ENCODE data around the gene DNPEP.
"Not testable (repeated sequence)": the region's sequence is repeated elsewhere in the genome, so short reads cannot be mapped to it uniquely, and the experiment has no call there.

The DNPEP gene

GRCh38 chr2:219418155-219419011, 30.7 kb upstream of the DNPEP start, which contains the start of gene DES:
TSS of gene DES (plus strand) at chr2:219418377. CDS start at chr2:219418463, 86 bp downstream.
- H3K9me3 ChIP-seq (ENCODE audit: control insufficient read depth, insufficient read depth, low read length) = no peaks in the 10 kb centered on the region
- H3K4me1 ChIP-seq (ENCODE audit: control insufficient read depth, insufficient read depth, low read length) = peaks cover 17% of the 10 kb centered on the region
- H3K27me3 ChIP-seq (ENCODE audit: control insufficient read depth, insufficient read depth, low read length) = peaks cover 32% of the 10 kb centered on the region
- H3K36me3 ChIP-seq (ENCODE audit: control insufficient read depth, insufficient read depth, low read length) = no peaks in the 10 kb centered on the region
- H3K27ac ChIP-seq (ENCODE audit: low read depth, low read length) = no peak within 1 kb of the TSS
- no peak within 1 kb of the TSS for H3K9ac ChIP-seq (ENCODE audit: low read depth, low read length)
- H3K4me3 ChIP-seq (ENCODE audit: low read depth, low read length) = peak within 1 kb of the TSS; percentile 37; the same call in 1 of the 2 replicates

- H3K27ac ChIP-seq (ENCODE audit: low read depth, low read length) = no peak overlapping the region
- H3K4me3 ChIP-seq (ENCODE audit: low read depth, low read length) = no peak overlapping the region
- H3K27me3 ChIP-seq (ENCODE audit: control insufficient read depth, insufficient read depth, low read length) = peaks cover 32% of the 10 kb centered on the region
- no peaks in the 10 kb centered on the region for H3K36me3 ChIP-seq (ENCODE audit: control insufficient read depth, insufficient read depth, low read length)
- no peaks in the 10 kb centered on the region for H3K9me3 ChIP-seq (ENCODE audit: control insufficient read depth, insufficient read depth, low read length)
- no peak overlapping the region for H3K9ac ChIP-seq (ENCODE audit: low read depth, low read length)
- peaks cover 17% of the 10 kb centered on the region for H3K4me1 ChIP-seq (ENCODE audit: control insufficient read depth, insufficient read depth, low read length)
Observed at GRCh38 chr2:219417374-219417773, 29.7 kb upstream of the DNPEP start.

GRCh38 chr2:219416938-219417337, 29.2 kb upstream of the DNPEP start:
- H3K4me1 ChIP-seq (ENCODE audit: control insufficient read depth, insufficient read depth, low read length) = peaks cover 17% of the 10 kb centered on the region
- no peak overlapping the region for H3K4me3 ChIP-seq (ENCODE audit: low read depth, low read length)
- no peak overlapping the region for H3K9ac ChIP-seq (ENCODE audit: low read depth, low read length)
- no peaks in the 10 kb centered on the region for H3K36me3 ChIP-seq (ENCODE audit: control insufficient read depth, insufficient read depth, low read length)
- no peaks in the 10 kb centered on the region for H3K9me3 ChIP-seq (ENCODE audit: control insufficient read depth, insufficient read depth, low read length)
- peak overlapping the region; percentile 80 for H3K27ac ChIP-seq (ENCODE audit: low read depth, low read length)
- H3K27me3 ChIP-seq (ENCODE audit: control insufficient read depth, insufficient read depth, low read length) = peaks cover 32% of the 10 kb centered on the region

GRCh38 chr2:219416235-219416602, 28.5 kb upstream of the DNPEP start:
- H3K4me1 ChIP-seq (ENCODE audit: control insufficient read depth, insufficient read depth, low read length) = peaks cover 17% of the 10 kb centered on the region
- H3K36me3 ChIP-seq (ENCODE audit: control insufficient read depth, insufficient read depth, low read length) = no peaks in the 10 kb centered on the region
- peak overlapping the region; percentile 80 for H3K27ac ChIP-seq (ENCODE audit: low read depth, low read length)
- H3K27me3 ChIP-seq (ENCODE audit: control insufficient read depth, insufficient read depth, low read length) = peaks cover 32% of the 10 kb centered on the region
- no peaks in the 10 kb centered on the region for H3K9me3 ChIP-seq (ENCODE audit: control insufficient read depth, insufficient read depth, low read length)
- H3K4me3 ChIP-seq (ENCODE audit: low read depth, low read length) = no peak overlapping the region
- H3K9ac ChIP-seq (ENCODE audit: low read depth, low read length) = no peak overlapping the region

- Histone ChIP-seq H3K27ac (ENCODE audit: low read depth, low read length) (peak overlapping the region; percentile 80), H3K36me3 (ENCODE audit: control insufficient read depth, insufficient read depth, low read length) (no peaks in the 10 kb centered on the region), H3K4me3 (ENCODE audit: low read depth, low read length) (no peak overlapping the region), H3K9ac (ENCODE audit: low read depth, low read length) (no peak overlapping the region), H3K9me3 (ENCODE audit: control insufficient read depth, insufficient read depth, low read length) (no peaks in the 10 kb centered on the region), H3K4me1 (ENCODE audit: control insufficient read depth, insufficient read depth, low read length) (peaks cover 17% of the 10 kb centered on the region), H3K27me3 (ENCODE audit: control insufficient read depth, insufficient read depth, low read length) (peaks cover 29% of the 10 kb centered on the region)
Observed at GRCh38 chr2:219415580-219416234, 28.0 kb upstream of the DNPEP start.

- Histone ChIP-seq H3K9ac (ENCODE audit: low read depth, low read length) (no peak overlapping the region), H3K4me3 (ENCODE audit: low read depth, low read length) (no peak overlapping the region), H3K27me3 (ENCODE audit: control insufficient read depth, insufficient read depth, low read length) (peaks cover 21% of the 10 kb centered on the region), H3K36me3 (ENCODE audit: control insufficient read depth, insufficient read depth, low read length) (no peaks in the 10 kb centered on the region), H3K4me1 (ENCODE audit: control insufficient read depth, insufficient read depth, low read length) (peaks cover 17% of the 10 kb centered on the region), H3K9me3 (ENCODE audit: control insufficient read depth, insufficient read depth, low read length) (no peaks in the 10 kb centered on the region), H3K27ac (ENCODE audit: low read depth, low read length) (no peak overlapping the region)
Observed at GRCh38 chr2:219414857-219415256, 27.1 kb upstream of the DNPEP start.

GRCh38 chr2:219410390-219410789, 22.7 kb upstream of the DNPEP start:
- no peaks in the 10 kb centered on the region for H3K36me3 ChIP-seq (ENCODE audit: control insufficient read depth, insufficient read depth, low read length)
- no peaks in the 10 kb centered on the region for H3K9me3 ChIP-seq (ENCODE audit: control insufficient read depth, insufficient read depth, low read length)
- H3K27ac ChIP-seq (ENCODE audit: low read depth, low read length) = no peak overlapping the region
- H3K9ac ChIP-seq (ENCODE audit: low read depth, low read length) = no peak overlapping the region
- H3K27me3 ChIP-seq (ENCODE audit: control insufficient read depth, insufficient read depth, low read length) = no peaks in the 10 kb centered on the region
- H3K4me1 ChIP-seq (ENCODE audit: control insufficient read depth, insufficient read depth, low read length) = peaks cover 1% of the 10 kb centered on the region; the same call in 1 of the 2 replicates
- no peak overlapping the region for H3K4me3 ChIP-seq (ENCODE audit: low read depth, low read length)

- no peak overlapping the region for H3K27ac ChIP-seq (ENCODE audit: low read depth, low read length)
- no peaks in the 10 kb centered on the region for H3K9me3 ChIP-seq (ENCODE audit: control insufficient read depth, insufficient read depth, low read length)
- H3K36me3 ChIP-seq (ENCODE audit: control insufficient read depth, insufficient read depth, low read length) = no peaks in the 10 kb centered on the region
- H3K27me3 ChIP-seq (ENCODE audit: control insufficient read depth, insufficient read depth, low read length) = no peaks in the 10 kb centered on the region
- H3K9ac ChIP-seq (ENCODE audit: low read depth, low read length) = no peak overlapping the region
- H3K4me1 ChIP-seq (ENCODE audit: control insufficient read depth, insufficient read depth, low read length) = no peaks in the 10 kb centered on the region
- H3K4me3 ChIP-seq (ENCODE audit: low read depth, low read length) = no peak overlapping the region
Observed at GRCh38 chr2:219409619-219410018, 21.9 kb upstream of the DNPEP start.

GRCh38 chr2:219408631-219409030, 20.9 kb upstream of the DNPEP start:
- Histone ChIP-seq H3K4me1 (ENCODE audit: control insufficient read depth, insufficient read depth, low read length) (no peaks in the 10 kb centered on the region), H3K36me3 (ENCODE audit: control insufficient read depth, insufficient read depth, low read length) (no peaks in the 10 kb centered on the region), H3K4me3 (ENCODE audit: low read depth, low read length) (no peak overlapping the region), H3K9me3 (ENCODE audit: control insufficient read depth, insufficient read depth, low read length) (no peaks in the 10 kb centered on the region), H3K9ac (ENCODE audit: low read depth, low read length) (no peak overlapping the region), H3K27ac (ENCODE audit: low read depth, low read length) (no peak overlapping the region), H3K27me3 (ENCODE audit: control insufficient read depth, insufficient read depth, low read length) (no peaks in the 10 kb centered on the region; the same call in 1 of the 2 replicates)

- Histone ChIP-seq H3K27me3 (ENCODE audit: control insufficient read depth, insufficient read depth, low read length) (no peaks in the 10 kb centered on the region; the same call in 1 of the 2 replicates), H3K9me3 (ENCODE audit: control insufficient read depth, insufficient read depth, low read length) (no peaks in the 10 kb centered on the region), H3K9ac (ENCODE audit: low read depth, low read length) (no peak overlapping the region), H3K36me3 (ENCODE audit: control insufficient read depth, insufficient read depth, low read length) (no peaks in the 10 kb centered on the region), H3K4me3 (ENCODE audit: low read depth, low read length) (no peak overlapping the region), H3K27ac (ENCODE audit: low read depth, low read length) (no peak overlapping the region), H3K4me1 (ENCODE audit: control insufficient read depth, insufficient read depth, low read length) (no peaks in the 10 kb centered on the region)
Observed at GRCh38 chr2:219408204-219408603, 20.5 kb upstream of the DNPEP start.

- not testable (repeated sequence) for H3K4me3 ChIP-seq (ENCODE audit: low read depth, low read length); H3K9me3 ChIP-seq (ENCODE audit: control insufficient read depth, insufficient read depth, low read length); H3K36me3 ChIP-seq (ENCODE audit: control insufficient read depth, insufficient read depth, low read length); H3K27me3 ChIP-seq (ENCODE audit: control insufficient read depth, insufficient read depth, low read length); H3K4me1 ChIP-seq (ENCODE audit: control insufficient read depth, insufficient read depth, low read length); H3K27ac ChIP-seq (ENCODE audit: low read depth, low read length); H3K9ac ChIP-seq (ENCODE audit: low read depth, low read length)
Observed at GRCh38 chr2:219407343-219407742, 19.6 kb upstream of the DNPEP start.

All from HUES48 (cell line).